ENCODE data around the gene SGMS1. TPM values are rescaled to one million over a fixed set of nuclear protein-coding genes. Genes with fewer than 3 reads are reported as not detected.

SGMS1 gene
- total RNA-seq, 4 donors from 2014 or later = 64.3 to 132 (median 87.0) TPM

- Histone ChIP-seq H3K4me3 (no peak overlapping the region), H3K27me3 (no peaks in the 10 kb centered on the region), H3K9me3 (no peaks in the 10 kb centered on the region), H3K36me3 (peaks cover 0 to 4% (median 0%) of the 10 kb centered on the region in 4 donors), H3K27ac (replicated peaks in 1 of 4) (no peak overlapping the region), H3K4me1 (peaks cover 33 to 69% (median 56%) of the 10 kb centered on the region in 4 donors)
- intact Hi-C loops (cut with DNase I) = loop anchor here (5.0 kb wide), 1 partner anchor 107 kb away; the partner anchor contains the start of gene SGMS1
- 76% methylated on average over 2 of the region's 2 CpGs for WGBS
- no peak for TF ChIP-seq POLR2A (IDR thresholded peaks at IDR 0.05; ENCODE audit: low read depth)
- TF ChIP-seq EP300 (IDR thresholded peaks at IDR 0.05) = no peak
- TF ChIP-seq, protein P1, sequence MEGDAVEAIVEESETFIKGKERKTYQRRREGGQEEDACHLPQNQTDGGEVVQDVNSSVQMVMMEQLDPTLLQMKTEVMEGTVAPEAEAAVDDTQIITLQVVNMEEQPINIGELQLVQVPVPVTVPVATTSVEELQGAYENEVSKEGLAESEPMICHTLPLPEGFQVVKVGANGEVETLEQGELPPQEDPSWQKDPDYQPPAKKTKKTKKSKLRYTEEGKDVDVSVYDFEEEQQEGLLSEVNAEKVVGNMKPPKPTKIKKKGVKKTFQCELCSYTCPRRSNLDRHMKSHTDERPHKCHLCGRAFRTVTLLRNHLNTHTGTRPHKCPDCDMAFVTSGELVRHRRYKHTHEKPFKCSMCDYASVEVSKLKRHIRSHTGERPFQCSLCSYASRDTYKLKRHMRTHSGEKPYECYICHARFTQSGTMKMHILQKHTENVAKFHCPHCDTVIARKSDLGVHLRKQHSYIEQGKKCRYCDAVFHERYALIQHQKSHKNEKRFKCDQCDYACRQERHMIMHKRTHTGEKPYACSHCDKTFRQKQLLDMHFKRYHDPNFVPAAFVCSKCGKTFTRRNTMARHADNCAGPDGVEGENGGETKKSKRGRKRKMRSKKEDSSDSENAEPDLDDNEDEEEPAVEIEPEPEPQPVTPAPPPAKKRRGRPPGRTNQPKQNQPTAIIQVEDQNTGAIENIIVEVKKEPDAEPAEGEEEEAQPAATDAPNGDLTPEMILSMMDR (IDR thresholded peaks at IDR 0.05) = no peak
- TF ChIP-seq POLR2AphosphoS5 (IDR thresholded peaks at IDR 0.05) = no peak
- DNase-seq (ENCODE audit: extremely low spot score) = no peak
Observed at GRCh38 chr10:50514995-50515394, 108.8 kb downstream of the SGMS1 start.

DNA sequence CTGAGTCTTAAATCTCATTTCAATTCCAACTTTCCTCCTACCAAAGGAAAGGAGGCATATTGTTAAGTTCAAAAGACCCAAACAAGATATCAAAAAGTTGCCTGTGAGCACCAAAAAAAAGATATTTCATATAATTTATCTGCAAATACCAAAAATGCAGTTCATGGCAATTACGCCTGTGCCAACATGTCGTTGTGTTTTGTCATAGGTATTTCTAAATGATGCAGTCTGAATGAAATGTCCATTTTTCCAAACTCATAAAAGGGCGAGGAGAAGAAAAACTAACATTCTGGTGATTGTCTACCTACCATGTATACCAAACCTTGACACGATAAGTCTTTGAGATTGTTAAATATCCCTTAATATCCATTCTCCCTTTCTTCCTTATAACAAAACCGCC is 109.8 kb downstream of the SGMS1 start:
- no peaks in the 10 kb centered on the region for H3K36me3 ChIP-seq
- WGBS = 76% methylated on average over 5 of the region's 5 CpGs
- TF ChIP-seq, protein P1 (IDR thresholded peaks at IDR 0.05) = no peak
- no peak for TF ChIP-seq POLR2AphosphoS5 (IDR thresholded peaks at IDR 0.05)
- no peak for TF ChIP-seq POLR2A (IDR thresholded peaks at IDR 0.05; ENCODE audit: low read depth)
- TF ChIP-seq EP300 (IDR thresholded peaks at IDR 0.05) = no peak
- no peaks in the 10 kb centered on the region for H3K9me3 ChIP-seq
- H3K27me3 ChIP-seq = no peaks in the 10 kb centered on the region
- DNase-seq (ENCODE audit: extremely low spot score) = no peak
- H3K27ac ChIP-seq (replicated peaks in 1 of 4) = no peak overlapping the region
- H3K4me3 ChIP-seq = no peak overlapping the region
- intact Hi-C loops (cut with DNase I) = no loop called here
- H3K4me1 ChIP-seq = peaks cover 33 to 74% (median 58%) of the 10 kb centered on the region in 4 donors

DNA sequence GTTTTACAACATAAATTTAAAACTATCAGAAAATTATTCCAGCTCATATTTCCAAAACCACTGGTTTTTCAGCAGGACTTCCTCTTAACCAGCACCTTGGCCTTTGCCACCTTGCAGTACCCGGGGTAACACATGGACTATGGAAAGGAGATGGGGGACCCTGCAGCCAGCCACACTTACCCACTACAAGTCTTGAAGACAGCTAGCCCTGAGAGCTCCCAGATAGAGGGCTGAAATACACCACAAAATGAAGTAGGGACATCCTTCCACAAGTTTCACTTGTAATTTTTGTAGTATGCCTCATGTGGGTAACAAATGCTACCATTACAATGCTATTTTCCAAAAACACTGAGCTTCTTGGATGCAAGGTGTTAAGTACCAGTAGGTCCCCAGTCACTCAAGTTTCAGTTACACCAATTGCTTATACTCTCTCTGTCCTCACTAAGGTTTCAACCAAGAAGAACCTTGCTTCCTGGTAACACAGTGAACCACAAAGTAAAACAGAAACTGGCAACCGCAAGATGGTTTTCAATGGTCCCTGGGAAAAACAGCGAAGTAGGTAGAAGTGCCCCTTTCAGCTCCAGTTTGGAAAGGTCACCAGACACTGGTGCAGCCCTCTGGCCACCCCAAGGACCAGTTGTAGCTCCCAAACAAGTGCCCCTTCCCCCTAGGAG is 110.9 kb downstream of the SGMS1 start:
- TF ChIP-seq, protein P1 (IDR thresholded peaks at IDR 0.05) = no peak
- TF ChIP-seq EP300 (IDR thresholded peaks at IDR 0.05) = no peak
- no peak for TF ChIP-seq POLR2AphosphoS5 (IDR thresholded peaks at IDR 0.05)
- TF ChIP-seq POLR2A (IDR thresholded peaks at IDR 0.05; ENCODE audit: low read depth) = no peak
- Histone ChIP-seq H3K4me1 (peaks cover 33 to 68% (median 55%) of the 10 kb centered on the region in 4 donors), H3K27me3 (no peaks in the 10 kb centered on the region), H3K27ac (replicated peaks in 1 of 4) (peak overlapping the region in 2 of 4 donors; percentile 1 to 37), H3K4me3 (no peak overlapping the region), H3K9me3 (no peaks in the 10 kb centered on the region), H3K36me3 (no peaks in the 10 kb centered on the region)
- WGBS = 91% methylated on average over 3 of the region's 3 CpGs
- no peak for DNase-seq (ENCODE audit: extremely low spot score)
- intact Hi-C loops (cut with DNase I) = no loop called here

- Histone ChIP-seq H3K27me3 (no peaks in the 10 kb centered on the region), H3K27ac (replicated peaks in 1 of 4) (peak overlapping the region; percentile 1 to 37 (median 15)), H3K4me1 (peaks cover 35 to 67% (median 54%) of the 10 kb centered on the region in 4 donors), H3K36me3 (no peaks in the 10 kb centered on the region), H3K9me3 (no peaks in the 10 kb centered on the region), H3K4me3 (no peak overlapping the region)
- TF ChIP-seq, protein P1 (IDR thresholded peaks at IDR 0.05) = no peak
- no peak for TF ChIP-seq POLR2A (IDR thresholded peaks at IDR 0.05; ENCODE audit: low read depth)
- no peak for TF ChIP-seq EP300 (IDR thresholded peaks at IDR 0.05)
- TF ChIP-seq POLR2AphosphoS5 (IDR thresholded peaks at IDR 0.05) = no peak
- 64% methylated on average over 1 of the region's 1 CpG for WGBS
- intact Hi-C loops (cut with DNase I) = no loop called here
- no peak for DNase-seq (ENCODE audit: extremely low spot score)
Observed at GRCh38 chr10:50512214-50512595, 111.6 kb downstream of the SGMS1 start.
